GM19468 (cell line): ENCODE results near the gene FAM83D.

Experiments
- ATAC-seq: cut with Tn5 transposase; IDR thresholded peaks from one replicate; pipeline ENCODE4 v1.9.1; 2021; ENCODE audit warnings: mild to moderate bottlenecking, moderate library complexity, moderate number of reproducible peaks; ENCODE audit not compliant: unreplicated experiment; ENCODE audit errors: extremely low read depth

The FAM83D gene

DNA sequence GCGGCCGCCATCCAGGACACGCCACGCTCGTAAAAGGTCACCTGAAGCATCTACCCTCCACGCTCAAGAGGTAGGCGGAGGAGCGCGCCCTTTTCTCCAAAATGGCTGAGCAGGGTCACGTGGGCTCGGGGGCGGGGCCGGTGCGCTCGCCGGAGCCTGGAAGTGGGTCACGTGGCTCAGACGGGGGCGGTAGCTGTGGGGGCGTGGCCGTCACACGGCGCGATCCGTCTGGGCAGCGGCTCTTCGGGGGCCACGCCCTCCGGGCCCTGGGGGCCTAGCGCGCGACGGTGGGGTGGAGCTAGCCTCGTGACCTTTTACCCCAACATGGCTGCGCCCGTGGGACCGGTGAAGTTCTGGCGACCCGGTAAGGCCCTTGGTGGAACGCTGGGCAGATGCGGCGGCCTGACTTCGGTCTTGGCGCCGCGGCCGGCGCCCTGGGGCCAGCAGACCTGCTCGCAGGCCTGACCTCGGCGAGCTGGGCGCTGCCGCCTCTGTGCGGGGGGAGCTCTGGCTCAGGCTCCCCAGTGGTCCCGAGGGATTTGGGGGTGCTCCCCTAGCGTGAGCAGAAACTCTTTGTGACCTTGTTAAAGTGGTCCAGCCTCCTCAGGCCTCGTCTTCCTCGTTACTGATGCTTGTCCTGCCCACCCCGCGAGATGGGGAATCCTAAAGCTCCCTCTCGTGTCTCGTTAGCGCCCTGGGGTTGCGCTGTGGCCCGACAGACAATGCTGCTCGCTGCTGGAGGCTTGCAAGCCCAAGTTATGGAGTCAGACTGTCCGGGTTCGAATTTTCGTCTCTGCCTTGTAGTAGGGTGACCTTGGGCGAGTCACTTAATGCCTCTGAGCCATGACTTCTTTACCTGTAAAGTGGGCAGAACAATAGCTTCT, 36.1 kb downstream of the FAM83D start, which contains the start of gene DHX35:
TSS of gene DHX35 (plus strand) at position 301 of the 884 bp plus-strand sequence. CDS start at position 325, 24 bp downstream.
- peak; percentile 85 for ATAC-seq

DNA sequence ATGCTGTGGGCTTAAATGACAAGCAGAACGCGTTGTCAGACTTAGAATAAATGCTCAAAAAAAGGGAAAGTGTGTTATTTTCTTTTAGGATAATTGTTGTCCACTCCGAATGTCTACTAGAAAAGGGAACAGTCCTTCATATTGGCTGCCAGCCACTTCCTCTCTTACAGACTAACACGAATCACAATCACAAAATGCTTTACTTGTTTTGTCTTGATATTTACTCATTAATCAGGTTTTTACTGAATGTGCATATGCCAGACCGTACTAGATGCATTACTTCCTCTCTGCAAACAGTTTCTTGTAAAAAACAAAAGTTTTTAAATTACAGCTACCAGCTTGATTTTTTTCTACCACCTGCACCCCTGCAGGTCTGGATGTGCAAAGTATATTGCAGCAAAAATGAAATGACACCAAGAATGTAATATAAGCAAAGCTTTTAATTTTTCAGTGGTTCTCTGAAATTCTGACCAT, 36.7 kb downstream of the FAM83D start:
- no peak for ATAC-seq

DNA sequence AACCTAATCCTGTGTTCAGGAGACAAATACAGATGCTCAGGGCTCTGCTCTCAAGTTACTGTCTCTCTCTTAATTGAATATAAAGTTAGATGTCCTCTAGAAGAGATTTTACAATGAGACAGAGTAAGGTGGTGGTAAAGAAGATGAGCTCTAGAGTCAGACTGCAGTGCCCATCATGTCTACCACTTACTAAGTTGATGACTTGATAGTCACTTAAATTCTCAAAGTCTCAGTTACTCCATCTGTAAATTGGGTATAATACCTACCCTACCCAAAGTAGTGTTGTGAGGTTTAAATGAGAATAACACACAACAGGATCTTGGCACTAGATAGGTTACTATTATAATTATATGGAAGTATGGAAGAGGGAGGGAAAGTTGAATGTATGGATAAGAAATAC, 37.5 kb downstream of the FAM83D start:
- no peak for ATAC-seq

DNA sequence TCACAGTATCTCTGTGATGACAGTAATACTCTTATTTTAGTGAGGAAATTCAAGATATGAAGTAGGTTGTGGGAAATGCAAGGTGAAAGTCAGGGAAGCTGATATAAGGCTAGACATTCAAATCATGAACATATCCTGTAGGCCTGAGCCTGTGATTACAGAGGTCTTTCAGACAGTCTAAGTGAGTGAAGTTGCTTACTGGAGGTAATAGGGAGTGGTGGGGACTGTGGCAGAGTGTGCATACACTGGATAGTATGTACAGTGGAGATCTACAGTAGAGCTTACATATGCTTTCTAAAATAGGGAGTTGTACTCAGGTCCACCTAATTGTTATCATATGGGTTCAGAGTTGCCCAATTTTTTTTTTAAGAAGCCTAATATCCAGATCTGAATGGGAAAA, 39.0 kb downstream of the FAM83D start:
- no peak for ATAC-seq

DNA sequence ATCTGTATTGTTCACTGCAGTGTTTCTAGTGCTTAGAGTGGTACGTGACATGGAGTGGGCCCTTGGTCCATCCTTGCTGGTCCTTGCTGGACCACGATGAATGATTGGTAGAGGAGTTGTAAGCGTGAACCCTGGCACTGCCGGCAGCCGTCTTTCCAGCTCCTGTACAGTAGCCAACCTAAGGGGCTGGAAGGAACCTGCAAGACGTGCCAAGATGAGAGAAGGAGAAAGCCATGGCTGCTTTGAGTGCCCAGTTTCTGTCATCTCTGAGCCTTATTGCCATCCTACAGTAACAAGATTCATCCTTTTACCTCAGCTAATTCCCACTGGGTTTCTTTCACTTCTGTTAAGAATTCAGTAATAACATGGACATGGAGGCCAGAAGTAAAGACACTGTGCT, 41.9 kb downstream of the FAM83D start:
- ATAC-seq = no peak

DNA sequence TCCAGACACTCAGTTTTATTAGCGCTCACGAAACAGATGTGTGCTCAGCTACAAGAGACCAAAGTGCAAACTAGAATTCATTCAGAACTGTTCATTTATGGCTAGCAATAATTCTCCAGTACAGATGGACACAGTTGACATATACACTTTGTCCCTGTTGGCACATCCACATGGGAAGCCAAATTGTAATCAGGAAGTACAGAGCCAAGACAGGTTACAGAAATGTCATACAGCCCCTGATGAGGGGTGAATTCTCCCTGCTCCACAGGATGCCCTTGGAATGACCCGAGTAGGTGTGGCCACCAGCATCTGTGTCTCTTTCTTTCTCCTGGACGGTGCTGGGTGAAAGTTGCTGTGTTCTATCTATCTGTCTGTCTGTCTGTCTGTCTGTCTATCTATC, 43.5 kb downstream of the FAM83D start:
- no peak for ATAC-seq

DNA sequence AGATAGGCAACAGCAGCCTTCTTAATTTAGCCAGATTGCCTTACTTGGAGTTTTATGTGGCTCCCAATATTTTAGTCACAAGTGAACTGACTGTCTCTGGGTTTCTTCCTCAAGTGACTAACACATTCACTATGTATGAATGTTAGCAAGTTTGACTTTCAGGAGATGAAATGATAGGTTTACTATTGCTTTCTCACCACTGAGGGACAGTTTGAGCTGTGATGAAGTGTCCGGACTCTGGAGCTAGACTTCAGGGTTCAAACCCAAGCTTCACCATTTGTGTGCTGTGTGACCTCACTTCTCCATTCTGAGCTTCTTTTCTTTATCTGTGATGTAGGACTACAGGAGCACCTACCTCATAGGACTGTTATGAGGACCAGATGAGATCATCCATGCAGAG, 44.1 kb downstream of the FAM83D start:
- ATAC-seq = no peak

DNA sequence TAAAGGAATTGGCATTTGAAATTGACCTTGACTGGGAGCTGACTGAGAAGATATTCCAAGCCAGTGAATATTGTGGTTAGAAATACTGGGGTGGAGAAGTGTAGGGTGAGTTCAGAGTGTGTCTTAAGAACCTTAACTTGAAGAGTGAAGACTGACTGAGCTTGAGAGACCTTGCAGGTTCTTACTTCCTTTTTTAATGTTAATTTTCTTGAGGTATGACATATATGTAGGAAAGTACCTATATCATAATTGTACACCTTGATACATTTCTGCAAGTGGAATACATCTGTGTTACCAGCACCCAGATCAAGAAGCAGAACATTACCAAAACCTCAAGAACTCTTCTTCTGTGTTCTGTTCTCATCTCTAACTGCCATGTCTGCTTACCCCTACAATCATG, 46.9 kb downstream of the FAM83D start:
- ATAC-seq = no peak

DNA sequence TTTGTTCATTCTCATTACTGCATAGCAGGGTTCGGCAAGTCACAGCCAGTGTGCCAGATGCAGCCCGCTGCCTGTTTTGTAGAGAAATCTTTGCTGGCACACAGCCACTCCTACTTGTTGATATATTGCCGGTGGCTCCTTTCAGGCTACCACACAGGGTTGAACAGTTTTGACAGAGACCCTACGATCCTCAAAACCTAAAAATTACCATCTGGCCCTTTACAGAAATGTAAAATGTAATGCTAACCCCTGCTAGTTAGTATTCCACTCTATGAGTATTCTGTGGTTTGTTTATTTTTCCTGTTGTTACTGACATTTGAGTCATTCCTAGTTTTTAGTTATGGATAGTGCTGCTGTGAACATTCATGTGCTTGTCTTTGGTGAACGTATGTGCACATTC, 47.4 kb downstream of the FAM83D start:
- ATAC-seq = no peak

DNA sequence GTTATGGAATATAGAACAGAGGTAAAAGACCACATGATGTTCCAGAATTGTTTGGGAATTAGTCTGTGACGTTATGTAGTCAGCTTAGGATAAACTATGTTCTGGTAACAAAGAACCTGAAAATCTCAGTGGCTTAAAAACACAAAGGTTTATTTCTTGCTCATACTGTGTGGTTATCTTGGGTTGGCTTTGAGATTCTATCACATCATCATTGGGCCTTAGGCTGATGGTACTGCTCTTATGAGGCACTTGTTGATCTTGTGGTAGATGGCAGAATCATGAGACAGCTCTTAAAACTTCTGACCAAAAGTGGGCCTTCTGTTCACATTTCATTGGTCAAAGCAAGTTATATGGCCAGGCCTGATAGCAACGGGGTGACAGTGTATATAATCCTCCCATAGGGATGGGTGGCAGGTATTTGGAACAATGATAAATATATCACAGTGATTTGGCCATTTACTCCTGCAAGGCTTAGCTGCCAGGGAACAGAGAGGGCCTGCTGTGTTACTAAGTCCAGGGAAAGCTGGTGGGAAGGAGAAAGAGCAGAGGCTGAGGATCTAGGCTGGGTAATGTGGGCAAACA, 49.4 kb downstream of the FAM83D start:
- no peak for ATAC-seq

DNA sequence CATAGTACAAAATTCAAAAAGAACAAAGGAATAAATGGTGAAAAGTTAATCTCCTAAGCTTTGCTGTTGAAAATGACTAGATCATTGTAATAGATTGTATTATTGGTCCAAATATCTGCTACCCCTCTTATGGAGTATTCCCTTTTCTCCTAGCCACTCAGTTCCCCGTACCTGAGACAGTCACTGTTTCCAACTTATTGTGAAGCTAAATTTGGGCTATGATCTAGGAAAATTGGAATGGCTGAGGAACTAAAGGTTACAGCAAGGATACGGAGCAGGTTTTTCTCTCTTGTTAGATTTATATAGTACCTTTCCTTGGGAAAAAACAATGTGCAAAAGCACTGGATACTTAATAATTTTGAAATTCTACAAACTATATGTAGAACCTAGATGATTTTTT, 53.2 kb downstream of the FAM83D start:
- no peak for ATAC-seq

DNA sequence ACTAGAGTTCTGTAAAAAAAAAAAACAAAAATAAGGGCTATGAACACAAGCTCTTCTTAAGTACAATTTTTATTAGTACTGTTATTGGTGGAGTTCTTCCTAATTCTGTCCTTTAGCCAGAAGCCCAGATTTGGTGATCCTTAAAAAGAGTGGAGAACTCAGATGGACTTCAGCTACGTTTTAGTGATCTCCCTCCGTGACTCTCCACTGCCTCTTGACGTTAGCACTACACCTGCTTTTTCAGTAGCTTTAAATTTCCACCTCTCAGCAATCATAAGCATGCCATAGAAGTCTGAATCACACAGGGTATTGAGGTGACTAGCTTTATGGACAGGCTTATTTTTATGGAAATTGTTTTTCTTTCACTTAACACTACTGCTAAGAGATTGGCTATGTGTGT, 53.6 kb downstream of the FAM83D start:
- ATAC-seq = no peak

DNA sequence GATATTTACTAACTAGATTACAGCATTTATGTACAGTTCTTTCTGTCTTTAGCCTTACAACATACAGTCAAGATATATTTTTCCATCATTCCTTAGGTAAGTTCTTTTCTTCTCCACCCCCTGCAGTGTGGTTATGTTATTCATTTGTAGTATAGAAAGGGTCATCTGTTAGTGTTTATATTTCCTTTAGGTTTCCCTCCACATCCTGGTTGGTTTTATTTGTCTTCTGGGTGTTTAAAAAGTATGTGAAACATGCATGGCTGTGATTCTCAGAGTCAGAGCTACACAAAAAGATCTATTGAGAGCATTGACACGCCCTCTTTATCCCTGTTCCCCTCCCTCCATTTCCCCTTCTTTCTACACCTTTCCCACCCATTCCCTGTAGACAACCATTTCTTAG, 56.1 kb downstream of the FAM83D start:
- no peak for ATAC-seq

DNA sequence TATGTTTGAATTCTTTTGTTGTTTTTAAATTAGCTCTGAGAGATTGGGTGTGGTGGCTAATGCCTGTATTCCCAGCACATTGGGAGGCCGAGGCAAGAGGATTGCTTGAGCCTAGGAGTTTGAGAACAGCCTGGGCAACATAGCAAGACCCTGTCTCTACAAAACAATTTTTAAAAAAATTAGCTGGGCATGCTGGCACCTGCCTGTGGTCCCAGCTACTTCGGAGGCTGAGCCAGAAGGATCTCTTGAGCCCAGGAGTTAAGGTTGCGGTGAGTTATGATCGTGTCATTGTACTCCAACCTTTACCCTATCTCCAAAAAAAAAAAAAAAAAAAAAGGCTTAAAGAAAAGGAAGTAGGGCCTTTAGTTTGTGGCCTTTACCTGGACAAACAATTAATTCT, 58.8 kb downstream of the FAM83D start:
- no peak for ATAC-seq

DNA sequence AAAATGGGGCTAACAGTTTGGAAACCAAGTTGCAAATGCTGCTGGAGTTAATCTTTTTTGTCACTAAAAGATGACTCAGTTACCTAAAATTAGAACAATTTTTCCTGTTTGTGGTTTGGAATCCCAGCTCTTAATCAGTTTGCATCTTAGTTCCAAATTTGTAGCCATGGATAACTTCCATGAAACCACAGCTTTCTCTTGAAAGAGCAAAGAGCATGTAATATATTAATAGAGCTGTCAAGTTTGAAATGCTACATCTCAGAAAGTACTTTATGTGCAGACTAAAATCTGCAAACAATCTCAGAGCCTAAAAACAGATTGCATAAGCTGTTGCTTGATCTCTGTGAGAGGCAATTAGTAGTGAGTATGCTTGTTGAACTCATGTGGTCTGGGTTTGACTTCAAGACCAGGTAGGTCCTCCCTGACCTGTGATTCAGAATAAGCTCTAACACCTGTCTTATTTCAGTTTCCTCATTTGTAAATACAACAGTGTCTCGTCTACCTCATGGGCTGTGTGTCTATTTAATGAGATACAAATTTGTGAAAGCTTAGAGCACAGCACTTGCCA, 59.5 kb downstream of the FAM83D start:
- no peak for ATAC-seq

DNA sequence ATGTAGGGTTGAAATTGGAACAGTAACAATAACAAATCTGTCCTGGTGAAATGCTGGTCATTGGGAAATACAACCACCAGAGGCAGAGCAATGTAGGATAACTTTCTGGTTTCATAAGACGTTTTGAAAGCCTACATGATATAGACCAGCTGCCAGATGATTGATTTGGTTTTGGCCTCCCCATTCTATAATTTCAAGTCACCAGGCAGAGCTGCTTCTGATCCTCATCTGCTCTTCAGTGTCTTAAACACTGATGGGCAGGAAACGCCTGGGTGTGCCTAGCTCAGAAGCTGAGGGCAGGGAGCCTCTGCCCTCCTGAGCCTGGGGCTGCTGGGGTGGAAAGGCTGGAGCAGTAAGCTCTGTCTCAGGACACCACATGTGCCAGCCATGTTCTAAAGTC, 60.4 kb downstream of the FAM83D start:
- no peak for ATAC-seq

DNA sequence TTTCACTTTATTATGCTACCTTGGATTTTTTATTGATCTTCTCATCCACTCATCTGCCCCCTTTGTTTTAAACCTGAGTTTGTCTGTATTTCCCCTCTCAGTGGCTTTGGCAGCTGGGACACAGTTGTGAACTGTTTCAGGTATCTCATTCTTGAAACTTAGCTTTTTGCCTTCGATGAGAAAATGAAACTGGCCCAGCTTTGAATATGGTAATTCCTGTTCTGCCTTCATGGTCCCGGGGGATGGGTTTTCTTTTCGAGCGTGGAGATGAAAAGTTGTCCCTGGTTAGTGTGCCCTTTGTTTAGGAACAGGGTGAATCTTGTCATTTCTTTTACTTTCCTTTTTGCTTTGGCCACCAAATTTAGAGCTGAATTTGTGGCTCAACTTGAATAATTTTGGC, 61.6 kb downstream of the FAM83D start:
- peak; percentile 37 for ATAC-seq

DNA sequence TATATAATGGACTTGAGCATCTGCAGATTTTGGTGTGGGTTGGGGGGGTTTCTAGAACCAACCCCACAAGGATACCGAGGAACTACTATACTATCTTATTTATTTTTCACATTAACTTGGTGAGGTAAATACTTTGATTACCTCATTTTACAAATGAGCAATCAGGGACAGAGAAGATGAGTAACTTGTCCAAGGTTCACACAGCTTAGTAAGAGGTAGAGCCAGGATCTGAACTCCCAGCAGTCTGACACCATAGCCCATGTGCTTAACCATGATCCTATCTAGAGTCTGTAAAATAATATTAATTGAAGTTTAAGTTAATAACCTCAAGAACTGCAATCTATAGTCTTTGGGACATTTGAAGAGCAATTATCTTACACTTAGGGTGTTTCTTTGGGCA, 64.5 kb downstream of the FAM83D start:
- no peak for ATAC-seq

DNA sequence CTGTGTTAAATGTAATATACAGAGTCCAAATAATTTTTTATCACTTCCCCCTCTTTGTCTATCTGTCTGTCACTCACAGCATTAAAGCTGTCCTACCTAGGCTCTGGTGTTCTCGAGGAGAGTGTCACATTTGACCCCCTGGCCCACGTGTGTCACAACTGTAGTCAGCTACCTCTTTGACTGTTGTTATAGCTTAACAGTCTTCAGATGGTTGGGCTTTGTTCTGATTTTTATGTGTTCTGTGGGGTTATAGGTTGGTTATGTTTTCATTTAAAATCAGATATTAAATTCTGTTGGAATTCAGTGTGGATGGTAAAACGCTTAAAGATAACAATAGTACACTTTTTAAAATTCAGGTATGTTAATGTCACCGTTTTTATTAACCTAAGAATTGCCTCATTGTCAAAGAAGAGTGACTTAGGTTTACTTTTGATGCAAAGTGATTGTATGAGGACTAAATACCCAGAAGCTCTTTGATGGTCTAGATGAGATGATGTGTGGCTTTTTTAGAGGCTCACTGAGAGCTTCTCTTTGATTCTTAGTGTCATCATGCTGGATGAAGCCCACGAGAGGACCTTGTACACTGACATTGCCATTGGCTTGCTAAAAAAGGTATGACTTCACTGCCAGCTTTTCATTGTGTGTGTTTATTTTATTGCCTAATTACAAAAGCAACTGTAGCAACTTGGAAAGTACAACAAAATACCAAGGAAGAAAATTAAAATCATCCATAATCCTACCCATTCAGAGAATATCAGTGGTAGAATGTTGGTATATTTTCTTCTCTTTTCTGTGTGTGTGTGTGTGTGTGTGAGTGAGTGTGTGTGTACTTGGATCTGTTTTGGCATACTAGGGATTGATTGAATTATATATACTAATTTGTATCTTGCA, 65.8 kb downstream of the FAM83D start:
- no peak for ATAC-seq

DNA sequence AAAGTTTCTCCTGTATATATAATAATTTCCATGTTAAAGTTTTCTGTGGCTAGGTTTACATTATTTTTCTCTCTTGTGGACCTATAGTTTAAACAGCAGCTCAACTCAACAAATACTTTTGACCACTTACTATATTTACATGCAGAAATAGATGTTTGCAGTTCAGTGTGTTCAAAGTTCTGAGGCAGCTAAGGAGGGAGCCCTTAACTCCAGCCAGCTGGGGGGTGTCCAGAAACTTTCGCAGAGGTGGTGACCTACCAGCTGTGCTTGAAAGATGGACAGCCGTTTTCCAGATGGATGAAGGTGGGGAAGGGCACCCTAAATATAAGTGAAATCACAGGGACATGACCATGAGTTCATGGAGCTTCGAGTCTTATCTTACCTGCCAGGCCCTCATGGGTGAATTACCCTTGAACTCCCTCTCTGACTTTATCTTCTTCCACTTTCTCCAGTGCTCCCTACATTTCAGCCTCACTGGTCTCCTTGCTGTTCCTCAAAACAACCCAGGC, 69.4 kb downstream of the FAM83D start:
- no peak for ATAC-seq
